Epithelial cell of esophagus (primary cell): ENCODE data around the gene FTL.
A peak's percentile ranks its signal among the peaks of the same experiment; 100 is the strongest.
"Not testable (repeated sequence)": the region's sequence is repeated elsewhere in the genome, so short reads cannot be mapped to it uniquely, and the experiment has no call there.

Experiments used
- DNase-seq: peaks from one replicate; pipeline ENCODE4 v3.0.0; 2010; ENCODE audit warnings: low read depth
- H3K4me3 ChIP-seq: 2 replicates; pipeline ENCODE4 v1.5.1; 2011; ENCODE audit warnings: mild to moderate bottlenecking, low read length, control low read depth
- CTCF ChIP-seq: IDR thresholded peaks from 2 replicates; pipeline ENCODE4 v1.5.1; 2011; ENCODE audit warnings: low read depth, mild to moderate bottlenecking, low read length, control low read depth, inconsistent platforms; ENCODE audit not compliant: insufficient read depth; ENCODE audit errors: missing control alignments

Gene FTL

GRCh38 chr19:48965040-48965805 lies at the start of gene FTL:
Gene FTL, plus strand, starts transcription at chr19:48965309. Its CDS starts 199 bp downstream, at chr19:48965508.
- TF ChIP-seq CTCF: no peak
- DNase-seq: peak; percentile 92

GRCh38 chr19:48915757-48916156 lies 49.4 kb upstream of the FTL start:
- H3K4me3 ChIP-seq: no peak overlapping the region
- no peak for DNase-seq
- TF ChIP-seq CTCF: no peak

More at GRCh38 chr19:48965040-48965805, at the start of gene FTL:
- H3K4me3 ChIP-seq: peak within 1 kb of the TSS; percentile 86

GRCh38 chr19:48918071-48918470 lies 47.0 kb upstream of the FTL start:
- DNase-seq: no peak
- no peak overlapping the region for H3K4me3 ChIP-seq
- TF ChIP-seq CTCF: no peak

- no peak for TF ChIP-seq CTCF
- no peak for DNase-seq
- H3K4me3 ChIP-seq: no peak overlapping the region
Observed at GRCh38 chr19:48918801-48919247, 46.3 kb upstream of the FTL start.

- H3K4me3 ChIP-seq, DNase-seq: not testable (repeated sequence)
Observed at GRCh38 chr19:48919271-48919670, 45.8 kb upstream of the FTL start.

- TF ChIP-seq CTCF: no peak
- DNase-seq: no peak
- H3K4me3 ChIP-seq: no peak overlapping the region
Observed at GRCh38 chr19:48920949-48921348, 44.2 kb upstream of the FTL start.

- no peak overlapping the region for H3K4me3 ChIP-seq
- no peak for TF ChIP-seq CTCF
- no peak for DNase-seq
Observed at GRCh38 chr19:48921721-48922500, 43.2 kb upstream of the FTL start.
